MV-4-11 (cell line): ENCODE measurements around the gene ORAI1.
"Not testable (repeated sequence)": the region's sequence is repeated elsewhere in the genome, so short reads cannot be mapped to it uniquely, and the experiment has no call there.

Experiments used
- DNase-seq: peaks from one replicate; lab custom pipeline; 2025; lab: John Stamatoyannopoulos, UW

The ORAI1 gene

GRCh38 chr12:121649322-121649721 lies 23.0 kb downstream of the ORAI1 start:
- peak; percentile 76 for DNase-seq

GRCh38 chr12:121649819-121650353 lies 23.6 kb downstream of the ORAI1 start:
- DNase-seq: peak; percentile 98

GRCh38 chr12:121651320-121651719 lies 25.0 kb downstream of the ORAI1 start:
- no peak for DNase-seq

GRCh38 chr12:121652767-121653497 lies 26.6 kb downstream of the ORAI1 start:
- DNase-seq: peak; percentile 14

GRCh38 chr12:121653999-121654398 lies 27.7 kb downstream of the ORAI1 start:
- no peak for DNase-seq

GRCh38 chr12:121656122-121656521 lies 29.8 kb downstream of the ORAI1 start:
- no peak for DNase-seq

GRCh38 chr12:121657305-121658008 lies 31.1 kb downstream of the ORAI1 start:
- DNase-seq: no peak

GRCh38 chr12:121661353-121662105 lies 35.2 kb downstream of the ORAI1 start:
- not testable (repeated sequence) for DNase-seq

GRCh38 chr12:121663610-121663929 lies 37.2 kb downstream of the ORAI1 start:
- DNase-seq: no peak

GRCh38 chr12:121666829-121667228 lies 40.5 kb downstream of the ORAI1 start:
- DNase-seq: not testable (repeated sequence)

GRCh38 chr12:121668750-121669520 lies 42.6 kb downstream of the ORAI1 start:
- peak; percentile 23 for DNase-seq

- no peak for DNase-seq
These were observed 43.2 kb downstream of the ORAI1 start, which contains the start of gene MORN3 for GRCh38 chr12:121669521-121669900. MORN3 (minus strand) TSS chr12:121669654; CDS start chr12:121669483, 171 bp downstream.

- no peak for DNase-seq
These were observed 46.7 kb downstream of the ORAI1 start for GRCh38 chr12:121673013-121673511.

- no peak for DNase-seq
These were observed 49.9 kb downstream of the ORAI1 start for GRCh38 chr12:121676190-121676589.

GRCh38 chr12:121678305-121678704 lies 52.0 kb downstream of the ORAI1 start:
- DNase-seq: no peak

GRCh38 chr12:121678716-121679300 lies 52.5 kb downstream of the ORAI1 start:
- DNase-seq: no peak

GRCh38 chr12:121679661-121680197 lies 53.4 kb downstream of the ORAI1 start:
- DNase-seq: not testable (repeated sequence)

GRCh38 chr12:121688966-121689365 lies 62.6 kb downstream of the ORAI1 start:
- DNase-seq: no peak

- no peak for DNase-seq
These were observed 63.1 kb downstream of the ORAI1 start for GRCh38 chr12:121689430-121689829.
